HEK293 (cell line): ENCODE measurements around the gene TBP.

Experiments
- CTCF ChIA-PET: fragments of 350-600 bp; formaldehyde crosslinking; extraction: SDS; loops from one replicate; lab custom pipeline; 2021; ENCODE audit warnings: antibody characterized with exemption; lab: Yijun Ruan, JAX
- POLR2A ChIA-PET: fragments of 300-600 bp; formaldehyde crosslinking; extraction: SDS; loops from one replicate; lab custom pipeline; 2020; ENCODE audit warnings: antibody characterized with exemption, inconsistent platforms; lab: Yijun Ruan, JAX
- H3K27ac ChIP-seq: fragments of 200-500 bp; sonication (Bioruptor generic); 2 replicates; pipeline ENCODE4 v1.5.1; 2014; ENCODE audit warnings: low read depth, low read length, control low read depth, inconsistent platforms; ENCODE audit errors: extremely low read depth
- H3K36me3 ChIP-seq, 2 experiments: fragments of 200-500 bp in 1 of 2; sonication (Bioruptor generic) in 1 of 2; 1 replicate in 1 of 2; 2 replicates in 1 of 2; pipeline ENCODE4 v1.5.1; 2014 to 2017; ENCODE audit warnings: inconsistent platforms in 2 of 2, low read length in 2 of 2; ENCODE audit not compliant: control insufficient read depth in 2 of 2, insufficient read depth in 1 of 2
- H3K4me1 ChIP-seq: fragments of 200-500 bp; sonication (Bioruptor generic); 2 replicates; pipeline ENCODE4 v1.5.1; 2014; ENCODE audit warnings: mild to moderate bottlenecking, low read length, inconsistent platforms; ENCODE audit not compliant: control insufficient read depth, insufficient read depth
- H3K4me3 ChIP-seq: 2 replicates; pipeline ENCODE4 v1.5.1; 2011; ENCODE audit warnings: low read depth, mild to moderate bottlenecking, control low read depth, low read length, moderate library complexity
- H3K9me3 ChIP-seq: fragments of 200-500 bp; sonication (Bioruptor generic); 2 replicates; pipeline ENCODE4 v1.5.1; 2014; ENCODE audit warnings: low read depth, low read length, inconsistent platforms; ENCODE audit not compliant: control insufficient read depth, insufficient read depth
- BCL11B ChIP-seq: fragments of 450-650 bp; formaldehyde crosslinking; IDR thresholded peaks from 2 replicates; pipeline ENCODE4 v1.5.1; 2016; ENCODE audit warnings: low read depth, missing biosample characterization, missing genetic modification characterization
- HIC1 ChIP-seq: fragments of 450-650 bp; formaldehyde crosslinking; IDR thresholded peaks from 2 replicates; pipeline ENCODE4 v1.5.1; 2016; ENCODE audit warnings: missing biosample characterization, missing genetic modification characterization
- HOXC10 ChIP-seq: sonication (generic); formaldehyde crosslinking; IDR thresholded peaks from 2 replicates; pipeline ENCODE4 v1.8.1; 2023; ENCODE audit warnings: mild to moderate bottlenecking, missing genetic modification reagents
- KLF8 ChIP-seq: fragments of 450-650 bp; formaldehyde crosslinking; IDR thresholded peaks from 2 replicates; pipeline ENCODE4 v1.5.1; 2016; ENCODE audit warnings: missing biosample characterization, missing genetic modification characterization
- SETDB1 ChIP-seq: IDR thresholded peaks from one replicate; pipeline ENCODE4 v1.6.1; 2017; ENCODE audit warnings: mild to moderate bottlenecking, low read length, moderate library complexity, mixed read lengths; ENCODE audit not compliant: insufficient read length
- ZBTB11 ChIP-seq: fragments of 450-650 bp; formaldehyde crosslinking; conservative IDR thresholded peaks from 2 replicates; pipeline ENCODE4 v1.5.1; 2016; ENCODE audit warnings: low read depth, missing biosample characterization, missing genetic modification characterization
- ZNF16 ChIP-seq: fragments of 450-650 bp; formaldehyde crosslinking; IDR thresholded peaks from 2 replicates; pipeline ENCODE4 v1.5.1; 2016; ENCODE audit warnings: low read depth, missing biosample characterization, missing genetic modification characterization
- ZNF214 ChIP-seq: fragments of 450-650 bp; formaldehyde crosslinking; IDR thresholded peaks from 2 replicates; pipeline ENCODE4 v1.5.1; 2017; ENCODE audit warnings: missing biosample characterization, mild to moderate bottlenecking, missing genetic modification characterization, borderline replicate concordance
- ZNF274 ChIP-seq, 2 experiments: fragments of 200-500 bp in 1 of 2; fragments of 450-650 bp in 1 of 2; sonication (Bioruptor generic) in 1 of 2; formaldehyde crosslinking in 1 of 2; IDR thresholded peaks; 2 replicates each; pipeline versions ENCODE4 v1.5.1 to v1.6.1; 2014 to 2016; ENCODE audit warnings: borderline replicate concordance in 1 of 2, inconsistent platforms in 1 of 2, low read length in 1 of 2, missing biosample characterization in 1 of 2, missing genetic modification characterization in 1 of 2
- ZNF335 ChIP-seq: fragments of 450-650 bp; formaldehyde crosslinking; conservative IDR thresholded peaks from 2 replicates; pipeline ENCODE4 v1.5.1; 2016; ENCODE audit warnings: missing biosample characterization, missing genetic modification characterization
- ZNF362 ChIP-seq: fragments of 450-650 bp; formaldehyde crosslinking; IDR thresholded peaks from 2 replicates; pipeline ENCODE4 v1.5.1; 2016; ENCODE audit warnings: missing biosample characterization, missing genetic modification characterization
- ZNF426 ChIP-seq: fragments of 450-650 bp; formaldehyde crosslinking; IDR thresholded peaks from 2 replicates; pipeline ENCODE4 v1.5.1; 2017; ENCODE audit warnings: missing biosample characterization, missing genetic modification characterization, mild to moderate bottlenecking, inconsistent platforms, moderate library complexity
- ZNF549 ChIP-seq: fragments of 450-650 bp; IDR thresholded peaks from 2 replicates; pipeline ENCODE4 v1.5.1; 2018; ENCODE audit warnings: missing biosample characterization, missing genetic modification characterization, mild to moderate bottlenecking, inconsistent platforms, moderate library complexity
- ZNF660 ChIP-seq: fragments of 450-650 bp; IDR thresholded peaks from 2 replicates; pipeline ENCODE4 v1.5.1; 2018; ENCODE audit warnings: missing biosample characterization, mild to moderate bottlenecking, missing genetic modification characterization
- ZNF677 ChIP-seq: fragments of 450-650 bp; IDR thresholded peaks from 2 replicates; pipeline ENCODE4 v1.5.0; 2018; ENCODE audit warnings: missing biosample characterization, mild to moderate bottlenecking, missing genetic modification characterization, moderate library complexity
- ZNF837 ChIP-seq: fragments of 450-650 bp; formaldehyde crosslinking; IDR thresholded peaks from 2 replicates; pipeline ENCODE4 v1.5.1; 2016; ENCODE audit warnings: missing biosample characterization, missing genetic modification characterization
- ZSCAN16 ChIP-seq: fragments of 450-650 bp; formaldehyde crosslinking; IDR thresholded peaks from 2 replicates; pipeline ENCODE4 v1.5.1; 2016; ENCODE audit warnings: missing biosample characterization, missing genetic modification characterization
- TF ChIP-seq, protein P1 (sequence below): fragments of 450-650 bp; formaldehyde crosslinking; IDR thresholded peaks from 2 replicates; pipeline ENCODE4 v1.5.1; 2016; ENCODE audit warnings: missing biosample characterization, missing genetic modification characterization
- TF ChIP-seq, protein P2 (sequence below): fragments of 450-650 bp; formaldehyde crosslinking; IDR thresholded peaks from 2 replicates; pipeline ENCODE4 v1.5.1; 2016; ENCODE audit warnings: missing biosample characterization, missing genetic modification characterization
- TF ChIP-seq, protein P3 (sequence below): fragments of 450-650 bp; IDR thresholded peaks from 2 replicates; pipeline ENCODE4 v1.5.1; 2018; ENCODE audit warnings: missing biosample characterization, mild to moderate bottlenecking, missing genetic modification characterization

Gene TBP

DNA sequence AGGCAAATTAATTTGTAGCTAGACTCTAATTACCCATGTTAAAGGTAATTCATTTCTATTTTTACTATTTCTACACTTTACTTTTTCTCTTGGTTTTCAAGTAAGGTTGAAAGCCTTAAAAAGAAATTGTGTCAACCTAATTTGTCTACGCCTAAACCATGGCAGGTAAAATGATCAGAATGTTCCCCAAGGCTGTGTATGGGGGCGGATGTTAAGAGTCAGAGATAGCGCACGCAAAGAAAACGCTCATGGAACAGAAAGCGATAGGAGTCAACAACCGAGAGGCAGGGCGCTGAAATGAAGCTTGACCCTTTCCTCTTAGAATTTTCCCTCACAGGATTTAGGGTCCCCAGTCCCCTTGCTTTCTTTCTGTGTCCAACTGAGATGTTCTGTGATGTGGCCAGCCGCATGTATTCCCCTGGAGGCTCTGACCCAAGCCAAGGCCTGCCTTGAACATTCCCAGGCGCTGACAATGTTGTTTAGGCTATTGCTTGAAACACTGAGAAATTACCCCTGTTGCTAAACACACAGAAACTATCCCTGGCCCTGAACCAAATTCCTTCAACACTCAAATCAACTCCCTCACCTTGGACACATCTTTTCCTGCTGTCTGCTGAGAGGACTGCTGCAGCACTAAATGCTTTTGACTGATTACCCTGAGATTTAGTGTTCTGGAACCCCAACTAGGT is 12.0 kb upstream of the TBP start:
- no peaks in the 10 kb centered on the region for H3K4me1 ChIP-seq
- no peak for TF ChIP-seq ZNF660 (tag by site-specific recombination)
- TF ChIP-seq ZNF16 (tag by site-specific recombination) = no peak
- no peak for TF ChIP-seq ZNF677
- no peak for TF ChIP-seq ZNF335
- no peak for TF ChIP-seq ZNF426 (tag by site-specific recombination)
- TF ChIP-seq ZNF837 (tag by site-specific recombination) = no peak
- TF ChIP-seq ZNF274 (IDR thresholded peaks at IDR 0.05; ENCODE audit: low read length) = no peak
- no peak for TF ChIP-seq ZNF274 (tag by site-specific recombination; IDR thresholded peaks at IDR 0.05; ENCODE audit: borderline replicate concordance)
- ChIA-PET POLR2A (interaction anchor here (1.0 to 1.1 kb wide), 2 partner anchors 10 to 12 kb away, joined by 3 to 4 read pairs; partner anchors contain the start of gene TBP), CTCF (interaction anchor here (0.7 to 4.8 kb wide), 5 partner anchors 11 to 753 kb away, joined by 3 to 28 read pairs (median 3); no protein-coding TSS in a partner anchor)
- H3K27ac ChIP-seq = no peak overlapping the region
- H3K4me3 ChIP-seq = no peak overlapping the region
- no peaks in the 10 kb centered on the region for H3K9me3 ChIP-seq
- H3K36me3 ChIP-seq = peaks cover 75 to 100% of the 10 kb centered on the region in 2 experiments

DNA sequence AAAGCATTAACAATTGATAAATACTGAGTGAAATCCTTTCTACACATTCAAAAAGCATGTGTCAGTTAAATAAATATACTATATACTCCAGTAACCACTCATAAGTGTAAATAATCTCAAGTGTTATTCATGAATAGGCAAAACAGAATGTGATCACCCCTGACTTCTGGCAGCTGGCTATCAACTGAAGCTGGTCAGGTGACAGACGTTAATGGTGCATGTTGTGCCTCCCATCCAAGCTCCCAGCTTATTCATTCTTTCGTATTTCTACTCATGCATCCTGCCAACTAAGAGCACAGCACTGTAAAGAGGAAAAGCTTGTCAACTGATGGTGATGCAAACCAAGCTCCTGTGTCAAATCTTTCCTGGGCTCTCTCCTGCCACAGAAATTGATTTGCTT is 8.8 kb upstream of the TBP start:
- POLR2A ChIA-PET = no interaction called here
- Histone ChIP-seq H3K36me3 (peaks cover 62 to 100% of the 10 kb centered on the region in 2 experiments), H3K27ac (no peak overlapping the region), H3K9me3 (no peaks in the 10 kb centered on the region), H3K4me3 (no peak overlapping the region), H3K4me1 (no peaks in the 10 kb centered on the region)
- CTCF ChIA-PET = interaction anchor here (2.6 kb wide), 1 partner anchor 15 kb away, joined by 14 read pairs; no protein-coding TSS in a partner anchor
- no peak for TF ChIP-seq SETDB1
- TF ChIP-seq ZBTB11 = no peak
- TF ChIP-seq, protein P1, sequence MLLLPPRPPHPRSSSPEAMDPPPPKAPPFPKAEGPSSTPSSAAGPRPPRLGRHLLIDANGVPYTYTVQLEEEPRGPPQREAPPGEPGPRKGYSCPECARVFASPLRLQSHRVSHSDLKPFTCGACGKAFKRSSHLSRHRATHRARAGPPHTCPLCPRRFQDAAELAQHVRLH = no peak
- no peak for TF ChIP-seq ZNF214 (tag by site-specific recombination)
- no peak for TF ChIP-seq ZNF362 (tag by site-specific recombination)
- TF ChIP-seq HIC1 (tag by site-specific recombination) = no peak
- no peak for TF ChIP-seq ZNF549 (tag by site-specific recombination)
- TF ChIP-seq HOXC10 (CRISPR knock-in tag) = no peak
- no peak for TF ChIP-seq KLF8
- TF ChIP-seq, protein P2, sequence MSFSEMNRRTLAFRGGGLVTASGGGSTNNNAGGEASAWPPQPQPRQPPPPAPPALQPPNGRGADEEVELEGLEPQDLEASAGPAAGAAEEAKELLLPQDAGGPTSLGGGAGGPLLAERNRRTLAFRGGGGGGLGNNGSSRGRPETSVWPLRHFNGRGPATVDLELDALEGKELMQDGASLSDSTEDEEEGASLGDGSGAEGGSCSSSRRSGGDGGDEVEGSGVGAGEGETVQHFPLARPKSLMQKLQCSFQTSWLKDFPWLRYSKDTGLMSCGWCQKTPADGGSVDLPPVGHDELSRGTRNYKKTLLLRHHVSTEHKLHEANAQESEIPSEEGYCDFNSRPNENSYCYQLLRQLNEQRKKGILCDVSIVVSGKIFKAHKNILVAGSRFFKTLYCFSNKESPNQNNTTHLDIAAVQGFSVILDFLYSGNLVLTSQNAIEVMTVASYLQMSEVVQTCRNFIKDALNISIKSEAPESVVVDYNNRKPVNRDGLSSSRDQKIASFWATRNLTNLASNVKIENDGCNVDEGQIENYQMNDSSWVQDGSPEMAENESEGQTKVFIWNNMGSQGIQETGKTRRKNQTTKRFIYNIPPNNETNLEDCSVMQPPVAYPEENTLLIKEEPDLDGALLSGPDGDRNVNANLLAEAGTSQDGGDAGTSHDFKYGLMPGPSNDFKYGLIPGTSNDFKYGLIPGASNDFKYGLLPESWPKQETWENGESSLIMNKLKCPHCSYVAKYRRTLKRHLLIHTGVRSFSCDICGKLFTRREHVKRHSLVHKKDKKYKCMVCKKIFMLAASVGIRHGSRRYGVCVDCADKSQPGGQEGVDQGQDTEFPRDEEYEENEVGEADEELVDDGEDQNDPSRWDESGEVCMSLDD (tag by site-specific recombination) = no peak
- no peak for TF ChIP-seq ZSCAN16 (tag by site-specific recombination)
- TF ChIP-seq BCL11B (tag by site-specific recombination) = no peak
- TF ChIP-seq, protein P3, sequence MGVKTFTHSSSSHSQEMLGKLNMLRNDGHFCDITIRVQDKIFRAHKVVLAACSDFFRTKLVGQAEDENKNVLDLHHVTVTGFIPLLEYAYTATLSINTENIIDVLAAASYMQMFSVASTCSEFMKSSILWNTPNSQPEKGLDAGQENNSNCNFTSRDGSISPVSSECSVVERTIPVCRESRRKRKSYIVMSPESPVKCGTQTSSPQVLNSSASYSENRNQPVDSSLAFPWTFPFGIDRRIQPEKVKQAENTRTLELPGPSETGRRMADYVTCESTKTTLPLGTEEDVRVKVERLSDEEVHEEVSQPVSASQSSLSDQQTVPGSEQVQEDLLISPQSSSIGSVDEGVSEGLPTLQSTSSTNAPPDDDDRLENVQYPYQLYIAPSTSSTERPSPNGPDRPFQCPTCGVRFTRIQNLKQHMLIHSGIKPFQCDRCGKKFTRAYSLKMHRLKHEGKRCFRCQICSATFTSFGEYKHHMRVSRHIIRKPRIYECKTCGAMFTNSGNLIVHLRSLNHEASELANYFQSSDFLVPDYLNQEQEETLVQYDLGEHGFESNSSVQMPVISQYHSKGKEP (tag by site-specific recombination) = no peak
